HEK293 (cell line): ENCODE results near the gene TMEM238L.

Source experiments
- CTCF ChIA-PET: fragments of 350-600 bp; formaldehyde crosslinking; extraction: SDS; loops from one replicate; lab custom pipeline; 2021; ENCODE audit warnings: antibody characterized with exemption; lab: Yijun Ruan, JAX
- POLR2A ChIA-PET: fragments of 300-600 bp; formaldehyde crosslinking; extraction: SDS; loops from one replicate; lab custom pipeline; 2020; ENCODE audit warnings: antibody characterized with exemption, inconsistent platforms; lab: Yijun Ruan, JAX
- H3K27ac ChIP-seq: fragments of 200-500 bp; sonication (Bioruptor generic); 2 replicates; pipeline ENCODE4 v1.5.1; 2014; ENCODE audit warnings: low read depth, low read length, control low read depth, inconsistent platforms; ENCODE audit errors: extremely low read depth
- H3K36me3 ChIP-seq, 2 experiments: fragments of 200-500 bp in 1 of 2; sonication (Bioruptor generic) in 1 of 2; 1 replicate in 1 of 2; 2 replicates in 1 of 2; pipeline ENCODE4 v1.5.1; 2014 to 2017; ENCODE audit warnings: inconsistent platforms in 2 of 2, low read length in 2 of 2; ENCODE audit not compliant: control insufficient read depth in 2 of 2, insufficient read depth in 1 of 2
- H3K4me1 ChIP-seq: fragments of 200-500 bp; sonication (Bioruptor generic); 2 replicates; pipeline ENCODE4 v1.5.1; 2014; ENCODE audit warnings: mild to moderate bottlenecking, low read length, inconsistent platforms; ENCODE audit not compliant: control insufficient read depth, insufficient read depth
- H3K4me3 ChIP-seq: 2 replicates; pipeline ENCODE4 v1.5.1; 2011; ENCODE audit warnings: low read depth, mild to moderate bottlenecking, control low read depth, low read length, moderate library complexity
- H3K9me3 ChIP-seq: fragments of 200-500 bp; sonication (Bioruptor generic); 2 replicates; pipeline ENCODE4 v1.5.1; 2014; ENCODE audit warnings: low read depth, low read length, inconsistent platforms; ENCODE audit not compliant: control insufficient read depth, insufficient read depth
- GLIS2 ChIP-seq: fragments of 450-650 bp; formaldehyde crosslinking; IDR thresholded peaks from 2 replicates; pipeline ENCODE4 v1.5.1; 2016; ENCODE audit warnings: missing biosample characterization, missing genetic modification characterization
- IKZF3 ChIP-seq: fragments of 450-650 bp; IDR thresholded peaks from 2 replicates; pipeline ENCODE4 v1.5.0; 2018; ENCODE audit warnings: missing biosample characterization, mild to moderate bottlenecking, missing genetic modification characterization, moderate library complexity
- REST ChIP-seq: fragments of 450-650 bp; formaldehyde crosslinking; IDR thresholded peaks from 2 replicates; pipeline ENCODE4 v1.5.1; 2016; ENCODE audit warnings: missing biosample characterization, missing genetic modification characterization
- SALL2 ChIP-seq: fragments of 450-650 bp; formaldehyde crosslinking; IDR thresholded peaks from 2 replicates; pipeline ENCODE4 v1.5.0; 2017; ENCODE audit warnings: missing biosample characterization, mild to moderate bottlenecking, missing genetic modification characterization, borderline replicate concordance
- SP2 ChIP-seq: fragments of 450-650 bp; formaldehyde crosslinking; IDR thresholded peaks from 2 replicates; pipeline ENCODE4 v1.5.1; 2016; ENCODE audit warnings: missing biosample characterization, missing genetic modification characterization
- YY2 ChIP-seq: fragments of 450-650 bp; formaldehyde crosslinking; IDR thresholded peaks from 2 replicates; pipeline ENCODE4 v1.5.1; 2016; ENCODE audit warnings: missing biosample characterization, missing genetic modification characterization
- ZFP37 ChIP-seq: fragments of 450-650 bp; formaldehyde crosslinking; IDR thresholded peaks from 2 replicates; pipeline ENCODE4 v1.5.1; 2016; ENCODE audit warnings: missing biosample characterization, missing genetic modification characterization
- ZNF138 ChIP-seq: fragments of 450-650 bp; formaldehyde crosslinking; IDR thresholded peaks from 2 replicates; pipeline ENCODE4 v1.5.1; 2016; ENCODE audit warnings: missing biosample characterization, missing genetic modification characterization, borderline replicate concordance
- ZNF248 ChIP-seq: fragments of 450-650 bp; formaldehyde crosslinking; IDR thresholded peaks from 2 replicates; pipeline ENCODE4 v1.5.1; 2017; ENCODE audit warnings: missing biosample characterization, missing genetic modification characterization
- ZNF37A ChIP-seq: fragments of 450-650 bp; IDR thresholded peaks from 2 replicates; pipeline ENCODE4 v1.5.1; 2018; ENCODE audit warnings: missing biosample characterization, missing genetic modification characterization
- ZNF423 ChIP-seq: fragments of 450-650 bp; formaldehyde crosslinking; IDR thresholded peaks from 2 replicates; pipeline ENCODE4 v1.5.1; 2016; ENCODE audit warnings: missing biosample characterization, missing genetic modification characterization
- ZNF544 ChIP-seq: fragments of 450-650 bp; formaldehyde crosslinking; IDR thresholded peaks from 2 replicates; pipeline ENCODE4 v1.5.0; 2017; ENCODE audit warnings: missing biosample characterization, missing genetic modification characterization
- ZNF600 ChIP-seq: fragments of 450-650 bp; formaldehyde crosslinking; IDR thresholded peaks from 2 replicates; pipeline ENCODE4 v1.5.1; 2016; ENCODE audit warnings: missing biosample characterization, missing genetic modification characterization
- ZNF624 ChIP-seq: fragments of 450-650 bp; formaldehyde crosslinking; IDR thresholded peaks from 2 replicates; pipeline ENCODE4 v1.5.1; 2017; ENCODE audit warnings: missing biosample characterization, missing genetic modification characterization
- ZNF664 ChIP-seq: fragments of 450-650 bp; formaldehyde crosslinking; IDR thresholded peaks from 2 replicates; pipeline ENCODE4 v1.5.1; 2016; ENCODE audit warnings: missing biosample characterization, missing genetic modification characterization
- TF ChIP-seq, protein P1 (sequence below): fragments of 450-650 bp; formaldehyde crosslinking; IDR thresholded peaks from 2 replicates; pipeline ENCODE4 v1.5.1; 2016; ENCODE audit warnings: missing biosample characterization, missing genetic modification characterization, borderline replicate concordance
- TF ChIP-seq, protein P2 (sequence below): fragments of 450-650 bp; formaldehyde crosslinking; IDR thresholded peaks from 2 replicates; pipeline ENCODE4 v1.5.1; 2016; ENCODE audit warnings: missing biosample characterization, missing genetic modification characterization

TMEM238L gene

GRCh38 chr17:10752696-10753095 is 51.2 kb downstream of the TMEM238L start:
- ChIA-PET POLR2A (no interaction called here), CTCF (interaction anchor here (0.8 to 5.7 kb wide), 3 partner anchors 41 to 135 kb away, joined by 3 to 62 read pairs (median 3); no protein-coding TSS in a partner anchor)
- TF ChIP-seq ZNF248, result no peak
- TF ChIP-seq, protein P1, sequence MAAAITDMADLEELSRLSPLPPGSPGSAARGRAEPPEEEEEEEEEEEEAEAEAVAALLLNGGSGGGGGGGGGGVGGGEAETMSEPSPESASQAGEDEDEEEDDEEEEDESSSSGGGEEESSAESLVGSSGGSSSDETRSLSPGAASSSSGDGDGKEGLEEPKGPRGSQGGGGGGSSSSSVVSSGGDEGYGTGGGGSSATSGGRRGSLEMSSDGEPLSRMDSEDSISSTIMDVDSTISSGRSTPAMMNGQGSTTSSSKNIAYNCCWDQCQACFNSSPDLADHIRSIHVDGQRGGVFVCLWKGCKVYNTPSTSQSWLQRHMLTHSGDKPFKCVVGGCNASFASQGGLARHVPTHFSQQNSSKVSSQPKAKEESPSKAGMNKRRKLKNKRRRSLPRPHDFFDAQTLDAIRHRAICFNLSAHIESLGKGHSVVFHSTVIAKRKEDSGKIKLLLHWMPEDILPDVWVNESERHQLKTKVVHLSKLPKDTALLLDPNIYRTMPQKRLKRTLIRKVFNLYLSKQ (tag by site-specific recombination), result no peak
- no peak for TF ChIP-seq GLIS2 (tag by site-specific recombination)
- no peak for TF ChIP-seq YY2 (tag by site-specific recombination)
- no peak for TF ChIP-seq SALL2 (tag by site-specific recombination)
- no peak for TF ChIP-seq ZNF423 (tag by site-specific recombination)
- no peak for TF ChIP-seq ZNF600 (tag by site-specific recombination)
- TF ChIP-seq ZFP37, result no peak
- no peak for TF ChIP-seq REST (tag by site-specific recombination)
- no peak for TF ChIP-seq ZNF664 (tag by site-specific recombination)
- no peak for TF ChIP-seq ZNF138 (tag by site-specific recombination)
- TF ChIP-seq, protein P2, sequence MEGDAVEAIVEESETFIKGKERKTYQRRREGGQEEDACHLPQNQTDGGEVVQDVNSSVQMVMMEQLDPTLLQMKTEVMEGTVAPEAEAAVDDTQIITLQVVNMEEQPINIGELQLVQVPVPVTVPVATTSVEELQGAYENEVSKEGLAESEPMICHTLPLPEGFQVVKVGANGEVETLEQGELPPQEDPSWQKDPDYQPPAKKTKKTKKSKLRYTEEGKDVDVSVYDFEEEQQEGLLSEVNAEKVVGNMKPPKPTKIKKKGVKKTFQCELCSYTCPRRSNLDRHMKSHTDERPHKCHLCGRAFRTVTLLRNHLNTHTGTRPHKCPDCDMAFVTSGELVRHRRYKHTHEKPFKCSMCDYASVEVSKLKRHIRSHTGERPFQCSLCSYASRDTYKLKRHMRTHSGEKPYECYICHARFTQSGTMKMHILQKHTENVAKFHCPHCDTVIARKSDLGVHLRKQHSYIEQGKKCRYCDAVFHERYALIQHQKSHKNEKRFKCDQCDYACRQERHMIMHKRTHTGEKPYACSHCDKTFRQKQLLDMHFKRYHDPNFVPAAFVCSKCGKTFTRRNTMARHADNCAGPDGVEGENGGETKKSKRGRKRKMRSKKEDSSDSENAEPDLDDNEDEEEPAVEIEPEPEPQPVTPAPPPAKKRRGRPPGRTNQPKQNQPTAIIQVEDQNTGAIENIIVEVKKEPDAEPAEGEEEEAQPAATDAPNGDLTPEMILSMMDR (tag by site-specific recombination), result no peak
- no peak for TF ChIP-seq ZNF544
- no peak for TF ChIP-seq ZNF624 (tag by site-specific recombination)
- no peak for TF ChIP-seq ZNF37A (tag by site-specific recombination)
- no peak for TF ChIP-seq SP2 (tag by site-specific recombination)
- Histone ChIP-seq H3K9me3 (no peaks in the 10 kb centered on the region), H3K4me1 (no peaks in the 10 kb centered on the region), H3K27ac (no peak overlapping the region), H3K4me3 (no peak overlapping the region), H3K36me3 (no peaks in the 10 kb centered on the region)

GRCh38 chr17:10751563-10751962 is 52.3 kb downstream of the TMEM238L start:
- Histone ChIP-seq H3K27ac (no peak overlapping the region), H3K4me3 (no peak overlapping the region), H3K9me3 (no peaks in the 10 kb centered on the region), H3K4me1 (no peaks in the 10 kb centered on the region), H3K36me3 (no peaks in the 10 kb centered on the region)
- no peak for TF ChIP-seq IKZF3 (tag by site-specific recombination)
- POLR2A ChIA-PET, result no interaction called here
- CTCF ChIA-PET, result interaction anchor here (5.7 to 6.1 kb wide), 2 partner anchors 14 to 93 kb away, joined by 49 to 62 read pairs; no protein-coding TSS in a partner anchor
